Fibroblast of lung (primary cell): ENCODE measurements around the gene PRKCQ. TPM values are rescaled to one million over a fixed set of nuclear protein-coding genes. Genes with fewer than 3 reads are reported as not detected.

Source experiments
- DNase-seq, 2 donors: peaks; one replicate each; pipeline versions ENCODE4 v3.0.0 to v3.0.0-alpha.2; 2010; ENCODE audit warnings: low read depth in 2 of 2
- H2AFZ ChIP-seq: 2 replicates; pipeline ENCODE4 v1.5.1; 2012; ENCODE audit warnings: low read length, control low read depth, inconsistent platforms
- H3K27ac ChIP-seq: 2 replicates; pipeline ENCODE4 v1.5.1; 2011; ENCODE audit warnings: low read length, control low read depth; ENCODE audit not compliant: insufficient read depth
- H3K27me3 ChIP-seq: 2 replicates; pipeline ENCODE4 v1.5.1; 2011; ENCODE audit warnings: mild to moderate bottlenecking, low read length; ENCODE audit not compliant: control insufficient read depth, insufficient read depth
- H3K36me3 ChIP-seq: 2 replicates; pipeline ENCODE4 v1.5.1; 2011; ENCODE audit warnings: low read length; ENCODE audit not compliant: control insufficient read depth, insufficient read depth
- H3K4me1 ChIP-seq: 2 replicates; pipeline ENCODE4 v1.5.1; 2011; ENCODE audit warnings: low read length; ENCODE audit not compliant: control insufficient read depth, insufficient read depth; ENCODE audit errors: extremely low read depth
- H3K4me2 ChIP-seq: 2 replicates; pipeline ENCODE4 v1.5.1; 2011; ENCODE audit warnings: low read length, control low read depth; ENCODE audit not compliant: insufficient read depth; ENCODE audit errors: extremely low read depth
- H3K4me3 ChIP-seq, 4 experiments: fragments of 200-600 bp in 1 of 4; sonication (generic) in 1 of 4; replicated peaks in 1 of 4; 2 replicates each; pipeline ENCODE4 v1.5.1; 2011 to 2016; ENCODE audit warnings: low read length in 4 of 4, low read depth in 3 of 4, mild to moderate bottlenecking in 3 of 4, control low read depth in 2 of 4, inconsistent platforms in 1 of 4, mixed read lengths in 1 of 4; ENCODE audit not compliant: insufficient read depth in 1 of 4; ENCODE audit errors: control extremely low read depth in 1 of 4
- H3K79me2 ChIP-seq: 2 replicates; pipeline ENCODE4 v1.5.1; 2012; ENCODE audit warnings: mild to moderate bottlenecking, low read length, inconsistent platforms; ENCODE audit not compliant: control insufficient read depth, insufficient read depth
- H3K9ac ChIP-seq: 2 replicates; pipeline ENCODE4 v1.5.1; 2011; ENCODE audit warnings: mild to moderate bottlenecking, low read length, control low read depth; ENCODE audit not compliant: insufficient read depth
- H3K9me3 ChIP-seq: 2 replicates; pipeline ENCODE4 v1.5.1; 2012; ENCODE audit warnings: low read depth, low read length; ENCODE audit not compliant: control insufficient read depth, insufficient read depth
- H4K20me1 ChIP-seq: 2 replicates; pipeline ENCODE4 v1.5.1; 2011; ENCODE audit warnings: low read length; ENCODE audit not compliant: control insufficient read depth, insufficient read depth; ENCODE audit errors: extremely low read depth
- EZH2 ChIP-seq: IDR thresholded peaks from 2 replicates; pipeline ENCODE4 v1.5.1; 2012; ENCODE audit warnings: low read length, control low read depth, mild to moderate bottlenecking; ENCODE audit errors: missing control alignments
- polyA plus RNA-seq, 2 donors: library from polyadenylated mRNA; depleted of rRNA in 1 of 2; stranded (reverse) in 1 of 2; unstranded in 1 of 2; fragments of >200 nt; gene quantifications; 2 replicates each; pipeline ENCODE4 v1.2.1, GENCODE V29; 2011 to 2012; ENCODE audit warnings: missing spikeins in 1 of 2
- total RNA-seq: library from RNA; depleted of rRNA; stranded (reverse); fragments of >200 nt; gene quantifications from 2 replicates; pipeline ENCODE4 v1.2.1, GENCODE V29; 2014
- TF ChIP-seq, protein P1 (sequence below), 2 donors: IDR thresholded peaks in 1 of 2; conservative IDR thresholded peaks in 1 of 2; 1 replicate in 1 of 2; 2 replicates in 1 of 2; pipeline ENCODE4 v1.5.1; 2011 to 2012; ENCODE audit warnings: low read length in 2 of 2, control low read depth in 1 of 2, inconsistent platforms in 1 of 2, low read depth in 1 of 2, mild to moderate bottlenecking in 1 of 2

PRKCQ gene
- total and polyA plus RNA-seq, 2 donors (not counting 1 experiment from before 2014, with no cell fraction given), result under 0.01 to 0.01 TPM

DNA sequence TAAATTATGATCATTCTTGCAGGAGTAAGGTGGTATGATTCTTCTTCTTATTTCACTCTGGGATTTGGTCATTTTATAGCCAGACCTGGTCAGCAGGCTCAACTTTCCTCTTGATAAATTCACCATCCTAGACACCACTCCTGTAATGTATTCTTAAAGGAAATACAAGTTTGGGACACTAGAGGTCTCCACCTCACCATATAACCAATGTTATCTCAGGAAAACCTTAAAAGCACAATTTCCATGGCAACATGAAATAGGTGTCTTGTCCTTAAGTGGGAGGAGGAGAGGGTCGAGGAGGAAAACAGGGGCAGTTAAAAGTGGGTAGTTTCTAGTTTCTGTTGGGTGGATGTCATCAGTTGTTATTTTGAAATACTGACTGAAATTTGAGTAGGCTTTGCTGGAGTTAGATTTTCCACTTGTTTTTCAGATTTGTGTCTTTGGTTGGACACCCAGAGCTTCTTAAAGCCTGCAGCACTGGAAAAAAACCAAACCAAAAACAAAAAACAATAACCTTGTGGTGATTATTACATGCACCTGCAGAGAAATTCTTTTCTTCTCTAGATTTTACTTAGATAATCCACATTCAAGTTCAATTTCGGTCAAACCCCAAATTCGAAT is 163.1 kb downstream of the PRKCQ start:
- no peak overlapping the region for H3K9ac ChIP-seq
- H3K4me2 ChIP-seq, result no peak overlapping the region
- no peaks in the 10 kb centered on the region for H3K79me2 ChIP-seq
- no peak overlapping the region for H2AFZ ChIP-seq
- H3K36me3 ChIP-seq, result no peaks in the 10 kb centered on the region
- H3K4me1 ChIP-seq, result no peaks in the 10 kb centered on the region
- no peak overlapping the region for H3K27ac ChIP-seq
- H4K20me1 ChIP-seq, result no peaks in the 10 kb centered on the region
- no peak overlapping the region for H3K4me3 ChIP-seq
- TF ChIP-seq, protein P1, sequence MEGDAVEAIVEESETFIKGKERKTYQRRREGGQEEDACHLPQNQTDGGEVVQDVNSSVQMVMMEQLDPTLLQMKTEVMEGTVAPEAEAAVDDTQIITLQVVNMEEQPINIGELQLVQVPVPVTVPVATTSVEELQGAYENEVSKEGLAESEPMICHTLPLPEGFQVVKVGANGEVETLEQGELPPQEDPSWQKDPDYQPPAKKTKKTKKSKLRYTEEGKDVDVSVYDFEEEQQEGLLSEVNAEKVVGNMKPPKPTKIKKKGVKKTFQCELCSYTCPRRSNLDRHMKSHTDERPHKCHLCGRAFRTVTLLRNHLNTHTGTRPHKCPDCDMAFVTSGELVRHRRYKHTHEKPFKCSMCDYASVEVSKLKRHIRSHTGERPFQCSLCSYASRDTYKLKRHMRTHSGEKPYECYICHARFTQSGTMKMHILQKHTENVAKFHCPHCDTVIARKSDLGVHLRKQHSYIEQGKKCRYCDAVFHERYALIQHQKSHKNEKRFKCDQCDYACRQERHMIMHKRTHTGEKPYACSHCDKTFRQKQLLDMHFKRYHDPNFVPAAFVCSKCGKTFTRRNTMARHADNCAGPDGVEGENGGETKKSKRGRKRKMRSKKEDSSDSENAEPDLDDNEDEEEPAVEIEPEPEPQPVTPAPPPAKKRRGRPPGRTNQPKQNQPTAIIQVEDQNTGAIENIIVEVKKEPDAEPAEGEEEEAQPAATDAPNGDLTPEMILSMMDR (conservative IDR thresholded peaks at IDR 0.05 in 1 of 2, IDR thresholded peaks at IDR 0.05 in 1 of 2; ENCODE audit: low read depth in 1 of 2, low read length in 2 of 2), result peak; percentile 52 to 71
- no peak for TF ChIP-seq EZH2
- peak; percentile 44 to 71 for DNase-seq
- no peaks in the 10 kb centered on the region for H3K9me3 ChIP-seq
- no peaks in the 10 kb centered on the region for H3K27me3 ChIP-seq

DNA sequence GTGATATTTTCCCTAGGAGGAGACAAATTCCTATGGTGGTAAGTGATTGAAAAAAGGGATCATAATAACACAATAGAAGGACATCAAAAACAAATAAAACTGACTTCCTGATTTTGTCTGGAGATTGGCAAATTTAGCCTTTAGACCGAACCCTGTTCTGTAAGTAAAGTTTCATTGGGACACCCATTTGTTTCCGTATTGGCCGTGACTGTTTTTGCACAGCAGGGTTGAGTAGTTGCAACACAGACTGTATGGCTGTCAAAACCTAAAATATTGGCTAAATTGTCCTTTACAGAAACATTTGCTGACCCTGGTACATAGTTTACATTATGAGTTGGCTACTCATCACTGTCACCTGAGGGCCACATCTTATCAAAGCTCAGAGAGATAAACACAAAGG is 168.6 kb downstream of the PRKCQ start:
- Histone ChIP-seq H3K4me1 (no peaks in the 10 kb centered on the region), H2AFZ (no peak overlapping the region)
- no peak for TF ChIP-seq EZH2
- TF ChIP-seq, protein P1 (conservative IDR thresholded peaks at IDR 0.05 in 1 of 2, IDR thresholded peaks at IDR 0.05 in 1 of 2; ENCODE audit: low read depth in 1 of 2, low read length in 2 of 2), result no peak

DNA sequence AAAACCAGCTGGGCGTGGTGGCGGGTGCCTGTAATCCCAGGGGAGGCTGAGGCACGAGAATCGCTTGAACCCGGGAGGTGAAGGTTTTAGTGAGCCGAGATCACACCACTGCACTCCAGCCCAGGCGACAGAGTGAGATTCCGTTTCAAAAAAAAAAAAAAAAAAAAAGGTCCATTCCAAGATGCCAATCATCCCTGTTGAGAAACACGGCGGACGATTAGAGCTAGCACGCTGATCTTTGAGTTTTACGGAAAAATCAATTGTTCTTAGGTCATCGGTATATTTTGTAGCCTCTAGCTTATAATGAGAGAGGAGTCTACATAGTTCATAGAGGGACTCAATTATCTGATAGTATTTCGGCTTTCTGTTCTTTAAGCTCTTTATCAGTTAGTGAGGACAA is 169.2 kb downstream of the PRKCQ start:
- no peak overlapping the region for H3K4me3 ChIP-seq
- no peaks in the 10 kb centered on the region for H3K36me3 ChIP-seq
- no peaks in the 10 kb centered on the region for H3K79me2 ChIP-seq

More for the DNA sequence above, 168.6 kb downstream of the PRKCQ start:
- H3K4me2 ChIP-seq, result no peak overlapping the region
- no peak for DNase-seq
- H4K20me1 ChIP-seq, result no peaks in the 10 kb centered on the region
- H3K27me3 ChIP-seq, result peaks cover 3% of the 10 kb centered on the region
- H3K36me3 ChIP-seq, result no peaks in the 10 kb centered on the region
- H3K79me2 ChIP-seq, result no peaks in the 10 kb centered on the region
- H3K4me3 ChIP-seq, result no peak overlapping the region
- no peak overlapping the region for H3K9ac ChIP-seq
- H3K9me3 ChIP-seq, result no peaks in the 10 kb centered on the region
- H3K27ac ChIP-seq, result no peak overlapping the region

More for the DNA sequence above, 169.2 kb downstream of the PRKCQ start:
- no peak overlapping the region for H3K4me2 ChIP-seq
- DNase-seq, result no peak
- H3K27ac ChIP-seq, result no peak overlapping the region
- no peaks in the 10 kb centered on the region for H3K9me3 ChIP-seq
- TF ChIP-seq EZH2, result no peak
- TF ChIP-seq, protein P1 (conservative IDR thresholded peaks at IDR 0.05 in 1 of 2, IDR thresholded peaks at IDR 0.05 in 1 of 2; ENCODE audit: low read depth in 1 of 2, low read length in 2 of 2), result no peak
- no peaks in the 10 kb centered on the region for H4K20me1 ChIP-seq
- no peaks in the 10 kb centered on the region for H3K4me1 ChIP-seq
- H3K27me3 ChIP-seq, result peaks cover 3% of the 10 kb centered on the region
- H3K9ac ChIP-seq, result no peak overlapping the region
- no peak overlapping the region for H2AFZ ChIP-seq
